ENCODE data around the gene SPON1. TPM values are rescaled to one million over a fixed set of nuclear protein-coding genes. Genes with fewer than 3 reads are reported as not detected.

The SPON1 gene
- total and polyA plus RNA-seq, 2 of the 8 experiments (the other 6 are each of a cell fraction or from before 2014, with no cell fraction given), result 1.5 to 5.4 TPM

DNA sequence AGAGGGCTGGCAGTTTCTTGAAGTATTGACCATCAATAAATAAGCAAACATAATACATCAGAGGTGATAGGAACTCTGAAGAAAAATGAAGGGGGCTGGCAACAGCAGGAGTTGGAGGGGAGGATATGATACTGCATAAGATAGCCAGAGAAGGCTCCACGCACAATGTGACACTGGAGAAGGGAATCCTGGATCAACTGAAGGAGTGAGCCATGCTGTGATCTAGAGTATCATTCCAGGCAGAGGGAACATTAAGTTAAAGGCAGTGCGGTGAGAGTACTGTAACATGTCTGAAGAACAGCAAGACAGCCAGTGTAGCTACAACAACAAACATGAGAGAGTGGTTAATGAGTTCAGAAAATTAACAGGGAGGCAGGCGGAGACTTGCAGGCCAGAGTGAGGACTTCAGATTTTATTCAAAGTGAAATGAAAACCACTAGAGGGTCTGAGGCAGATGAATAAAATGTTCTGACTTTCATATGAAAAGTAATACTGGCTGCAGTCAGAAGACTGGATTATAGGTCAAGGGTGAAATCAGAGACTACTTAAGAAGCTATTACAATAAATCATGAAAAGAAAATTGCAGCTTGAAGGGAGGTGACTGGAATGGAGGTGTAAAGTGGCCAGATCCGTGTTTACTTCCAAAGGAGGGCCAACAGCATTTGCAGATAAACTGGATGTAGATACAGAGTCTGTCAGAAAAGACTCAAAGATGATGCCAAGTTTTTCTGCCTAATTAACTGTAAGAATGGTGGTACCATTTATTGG is 347.1 kb downstream of the SPON1 start:
- 84% methylated on average over 4 of the region's 4 CpGs; no CpG with 5 or more reads in 1 of the 2 experiments for WGBS, 2 experiments (ENCODE audit: extremely low coverage in 1 of 2, insufficient coverage in 1 of 2, insufficient read length in 1 of 2, insufficient replicate concordance in 2 of 2, low coverage in 1 of 2, low lambda C conversion rate in 2 of 2, missing lambda C conversion rate in 1 of 2)
- H3K4me1 ChIP-seq (replicated peaks in 1 of 4; ENCODE audit: control insufficient read depth in 3 of 4, insufficient read depth in 4 of 4, low read length in 3 of 4), result peaks cover 2 to 21% (median 9%) of the 10 kb centered on the region in 4 experiments
- H4K20me1 ChIP-seq (replicated peaks in 1 of 2; ENCODE audit: control insufficient read depth in 1 of 2, insufficient read depth in 2 of 2, low read length in 2 of 2), result peaks cover 17 to 19% of the 10 kb centered on the region in 2 experiments

More for the DNA sequence above, 347.1 kb downstream of the SPON1 start:
- Histone ChIP-seq H3K4ac (replicated peaks; ENCODE audit: insufficient read length, low read depth, low read length) (no peak overlapping the region), H3K23me2 (ENCODE audit: low read depth, low read length) (no peaks in the 10 kb centered on the region), H4K8ac (ENCODE audit: extremely low read depth, insufficient read depth, low read length) (no peak overlapping the region), H2BK12ac (ENCODE audit: low read depth, low read length) (peak overlapping the region; percentile 62; the same call in 1 of the 2 replicates), H3K9ac (replicated peaks in 1 of 4; ENCODE audit: extremely low read depth in 1 of 4, low read depth in 3 of 4, low read length in 3 of 4) (no peak overlapping the region), H3K79me1 (ENCODE audit: low read depth, low read length) (peaks cover 8% of the 10 kb centered on the region; the same call in 1 of the 2 replicates), H2AK5ac (ENCODE audit: low read depth, low read length) (no peak overlapping the region), H2AFZ (ENCODE audit: low read length) (no peak overlapping the region), H3K36me3 (ENCODE audit: control insufficient read depth in 2 of 4, insufficient read depth in 4 of 4, low read length in 3 of 4) (no peaks in the 10 kb centered on the region), H3K14ac (ENCODE audit: insufficient read length) (no peak overlapping the region), H4K5ac (ENCODE audit: insufficient read length, low read depth, low read length) (no peak overlapping the region), H3K79me2 (ENCODE audit: control insufficient read depth in 1 of 2, insufficient read depth in 2 of 2, low read length in 2 of 2) (peaks cover 32 to 99% of the 10 kb centered on the region in 2 experiments), H3K4me3 (ENCODE audit: extremely low read depth in 1 of 4, insufficient read depth in 2 of 4, low read depth in 3 of 4, low read length in 4 of 4) (no peak overlapping the region), H3K27me3 (replicated peaks in 1 of 4; ENCODE audit: control insufficient read depth in 3 of 4, extremely low read depth in 1 of 4, insufficient read depth in 3 of 4, low read length in 3 of 4) (no peaks in the 10 kb centered on the region), H2BK120ac (replicated peaks; ENCODE audit: low read depth, low read length) (no peak overlapping the region), H2BK15ac (ENCODE audit: low read length) (no peak overlapping the region), H3K23ac (ENCODE audit: insufficient read length) (no peak overlapping the region), H2BK20ac (ENCODE audit: low read length) (no peak overlapping the region), H2BK5ac (ENCODE audit: low read depth, low read length) (peak overlapping the region; percentile 67; the same call in 1 of the 2 replicates), H3K9me3 (ENCODE audit: insufficient read depth in 2 of 2, low read depth in 1 of 2, low read length in 1 of 2) (no peaks in the 10 kb centered on the region), H3K18ac (ENCODE audit: extremely low read depth, low read length) (no peak overlapping the region), H3K56ac (replicated peaks; ENCODE audit: insufficient read length, low read depth, low read length) (no peak overlapping the region), H3K27ac (ENCODE audit: low read depth, low read length) (no peak overlapping the region), H4K91ac (replicated peaks; ENCODE audit: insufficient read length, low read length) (no peak overlapping the region), H3K4me2 (ENCODE audit: insufficient read depth in 1 of 2, low read depth in 2 of 2, low read length in 2 of 2) (peak overlapping the region in 1 of 2 experiments; percentile 14; a peak in 2 of 4 replicates)
- DNase-seq (ENCODE audit: low read depth in 1 of 2, low spot score in 2 of 2) (no peak), FAIRE-seq (no peak)
- CTCF ChIA-PET (ENCODE audit: partially characterized antibody), result interaction anchor here (0.7 to 17.5 kb wide), 16 partner anchors 7 to 158 kb away, joined by 3 to 312 read pairs (median 6); no protein-coding TSS in a partner anchor
- TF ChIP-seq POLR2A (IDR thresholded peaks at IDR 0.05; ENCODE audit: control extremely low read depth in 1 of 2, low read depth in 2 of 2, low read length in 2 of 2), result no peak
- TF ChIP-seq KDM1A (IDR thresholded peaks at IDR 0.05; ENCODE audit: borderline replicate concordance, low read length), result no peak
- TF ChIP-seq, protein P1, sequence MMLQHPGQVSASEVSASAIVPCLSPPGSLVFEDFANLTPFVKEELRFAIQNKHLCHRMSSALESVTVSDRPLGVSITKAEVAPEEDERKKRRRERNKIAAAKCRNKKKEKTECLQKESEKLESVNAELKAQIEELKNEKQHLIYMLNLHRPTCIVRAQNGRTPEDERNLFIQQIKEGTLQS (IDR thresholded peaks at IDR 0.05; ENCODE audit: insufficient read depth, low read depth, low read length), result no peak
- no peak for TF ChIP-seq CREB1 (IDR thresholded peaks at IDR 0.05)
- POLR2A ChIA-PET (ENCODE audit: partially characterized antibody), result interaction anchor here (1.4 to 2.4 kb wide), 4 partner anchors 11 to 48 kb away, joined by 4 to 9 read pairs (median 7); no protein-coding TSS in a partner anchor
